HepG2 (cell line): ENCODE measurements around the gene MTR. TPM values are rescaled to one million over a fixed set of nuclear protein-coding genes. Genes with fewer than 3 reads are reported as not detected.

Experiments used
- BATF2 ChIP-seq: sonication (generic); formaldehyde crosslinking; IDR thresholded peaks from 2 replicates; pipeline ENCODE4 v1.8.0; 2022; ENCODE audit warnings: mild to moderate bottlenecking, missing genetic modification reagents, moderate library complexity
- ETV6 ChIP-seq: sonication (generic); formaldehyde crosslinking; conservative IDR thresholded peaks from 2 replicates; pipeline ENCODE4 v1.4.0; 2020; ENCODE audit warnings: missing genetic modification reagents
- FOSL1 ChIP-seq: sonication (generic); formaldehyde crosslinking; IDR thresholded peaks from 2 replicates; pipeline ENCODE4 v1.9.0; 2021; ENCODE audit warnings: missing genetic modification reagents, borderline replicate concordance
- FOSL2 ChIP-seq: sonication (generic); formaldehyde crosslinking; IDR thresholded peaks from 2 replicates; pipeline ENCODE4 v1.4.0; 2020; ENCODE audit warnings: missing genetic modification reagents
- FOXC1 ChIP-seq: sonication (generic); formaldehyde crosslinking; IDR thresholded peaks from 2 replicates; pipeline ENCODE4 v1.8.0; 2022; ENCODE audit warnings: mild to moderate bottlenecking, missing genetic modification reagents, borderline replicate concordance
- HNF4A ChIP-seq: sonication (generic); formaldehyde crosslinking; IDR thresholded peaks from 2 replicates; pipeline ENCODE4 v1.4.0; 2020; ENCODE audit warnings: missing genetic modification reagents
- KLF6 ChIP-seq: IDR thresholded peaks from 2 replicates; pipeline ENCODE4 v1.8.0; 2016; ENCODE audit warnings: missing biosample characterization, missing genetic modification reagents
- NCOR1 ChIP-seq: fragments of 200-600 bp; sonication (generic); IDR thresholded peaks from 2 replicates; pipeline ENCODE4 v1.7.0; 2017; ENCODE audit warnings: antibody characterized with exemption, low read length, borderline replicate concordance
- NFIB ChIP-seq: sonication (generic); formaldehyde crosslinking; IDR thresholded peaks from 2 replicates; pipeline ENCODE4 v1.9.0; 2021; ENCODE audit warnings: missing genetic modification reagents, mild to moderate bottlenecking, borderline replicate concordance
- PRMT3 ChIP-seq: sonication (generic); formaldehyde crosslinking; IDR thresholded peaks from 2 replicates; pipeline ENCODE4 v1.8.1; 2022; ENCODE audit warnings: low read depth, mild to moderate bottlenecking, moderate library complexity, missing genetic modification reagents, borderline replicate concordance
- SOX13 ChIP-seq, 3 experiments: fragments of 450-650 bp in 1 of 3; sonication (generic) in 1 of 3; formaldehyde crosslinking in 1 of 3; IDR thresholded peaks in 2 of 3; conservative IDR thresholded peaks in 1 of 3; 2 replicates each; pipeline versions ENCODE4 v1.5.0 to v1.6.1; 2016 to 2020; ENCODE audit warnings: antibody characterized with exemption in 1 of 3, mild to moderate bottlenecking in 1 of 3, missing compliant biosample characterization in 1 of 3, missing genetic modification reagents in 1 of 3, moderate library complexity in 1 of 3
- SRF ChIP-seq: IDR thresholded peaks from 2 replicates; pipeline ENCODE4 v1.6.1; 2011; ENCODE audit warnings: mild to moderate bottlenecking, low read depth, low read length, moderate library complexity
- THAP9 ChIP-seq: sonication (generic); formaldehyde crosslinking; IDR thresholded peaks from 2 replicates; pipeline ENCODE4; 2020; ENCODE audit warnings: missing genetic modification reagents, mild to moderate bottlenecking, borderline replicate concordance
- ZBTB20 ChIP-seq: sonication (generic); formaldehyde crosslinking; IDR thresholded peaks from 2 replicates; pipeline ENCODE4 v1.8.1; 2023; ENCODE audit warnings: missing genetic modification reagents, low read depth, mild to moderate bottlenecking, borderline replicate concordance
- ZBTB7B ChIP-seq: sonication (generic); formaldehyde crosslinking; IDR thresholded peaks from 2 replicates; pipeline ENCODE4 v1.4.0; 2020; ENCODE audit warnings: missing genetic modification reagents
- polyA plus RNA-seq, 8 experiments: library from polyadenylated mRNA; depleted of rRNA in 3 of 8; stranded (reverse) in 7 of 8; unstranded in 1 of 8; fragments of >200 nt; fragmentation: Illumina TruSeq in 4 of 8; extraction: Trizol in 4 of 8; gene quantifications; 2 replicates each; pipeline versions ENCODE4 v1.2.1 to v1.2.3, GENCODE V29; 2011 to 2016; ENCODE audit warnings: low read depth in 4 of 8, missing spikeins in 1 of 8, mixed read lengths in 1 of 8; ENCODE audit not compliant: insufficient read depth in 1 of 8
- total RNA-seq, 5 experiments: library from RNA; depleted of rRNA; stranded (reverse); fragments of >200 nt; fragmentation: Illumina TruSeq; extraction: Trizol; gene quantifications; 2 replicates each; pipeline ENCODE4 v1.2.3, GENCODE V29; 2016; ENCODE audit warnings: low read depth in 1 of 5
- TF ChIP-seq, protein P1 (sequence below): sonication (generic); formaldehyde crosslinking; IDR thresholded peaks from 2 replicates; pipeline ENCODE4 v1.4.0; 2020; ENCODE audit warnings: missing genetic modification reagents, low read depth, mild to moderate bottlenecking, borderline replicate concordance
- TF ChIP-seq, protein P2 (sequence below): sonication (generic); formaldehyde crosslinking; IDR thresholded peaks from 2 replicates; pipeline ENCODE4 v1.5.1; 2020; ENCODE audit warnings: mild to moderate bottlenecking, missing genetic modification reagents, borderline replicate concordance
- TF ChIP-seq, protein P3 (sequence below), 2 experiments: sonication (generic) in 1 of 2; formaldehyde crosslinking in 1 of 2; IDR thresholded peaks; 2 replicates each; pipeline versions ENCODE4 v1.5.1 to v1.6.1; 2011 to 2020; ENCODE audit warnings: borderline replicate concordance in 1 of 2, low read depth in 1 of 2, low read length in 1 of 2, mild to moderate bottlenecking in 1 of 2, missing genetic modification reagents in 1 of 2, moderate library complexity in 1 of 2

Gene MTR
- total and polyA plus RNA-seq, 2 of the 13 experiments (the other 11 are each of a cell fraction or from before 2014, with no cell fraction given): 16.3 to 36.1 TPM

- TF ChIP-seq, protein P1, sequence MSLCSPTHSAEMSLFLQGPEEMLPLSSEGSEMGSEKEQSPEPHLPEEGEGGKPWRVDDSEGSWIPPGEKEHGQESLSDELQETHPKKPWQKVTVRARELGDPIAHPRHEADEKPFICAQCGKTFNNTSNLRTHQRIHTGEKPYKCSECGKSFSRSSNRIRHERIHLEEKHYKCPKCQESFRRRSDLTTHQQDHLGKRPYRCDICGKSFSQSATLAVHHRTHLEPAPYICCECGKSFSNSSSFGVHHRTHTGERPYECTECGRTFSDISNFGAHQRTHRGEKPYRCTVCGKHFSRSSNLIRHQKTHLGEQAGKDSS (CRISPR knock-in tag): 0 out of 2 replicates have a peak, but pooled peaks have one; percentile 37
- TF ChIP-seq, protein P2, sequence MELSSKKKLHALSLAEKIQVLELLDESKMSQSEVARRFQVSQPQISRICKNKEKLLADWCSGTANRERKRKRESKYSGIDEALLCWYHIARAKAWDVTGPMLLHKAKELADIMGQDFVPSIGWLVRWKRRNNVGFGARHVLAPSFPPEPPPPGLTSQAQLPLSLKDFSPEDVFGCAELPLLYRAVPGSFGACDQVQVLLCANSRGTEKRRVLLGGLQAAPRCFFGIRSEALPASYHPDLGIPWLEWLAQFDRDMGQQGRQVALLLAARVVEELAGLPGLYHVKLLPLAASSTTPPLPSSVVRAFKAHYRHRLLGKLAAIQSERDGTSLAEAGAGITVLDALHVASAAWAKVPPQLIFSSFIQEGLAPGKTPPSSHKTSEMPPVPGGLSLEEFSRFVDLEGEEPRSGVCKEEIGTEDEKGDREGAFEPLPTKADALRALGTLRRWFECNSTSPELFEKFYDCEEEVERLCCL (CRISPR knock-in tag): no peak
- peak; percentile 44; the same call in 1 of the 2 replicates for TF ChIP-seq BATF2 (CRISPR knock-in tag)
- TF ChIP-seq ZBTB20 (CRISPR knock-in tag): peak; percentile 62; the same call in 1 of the 2 replicates
- TF ChIP-seq SOX13 (IDR thresholded peaks at IDR 0.05): no peak; the same call in 1 of the 2 replicates
- no peak; a peak in 1 of 4 replicates for TF ChIP-seq SOX13 (CRISPR knock-in tag; conservative IDR thresholded peaks at IDR 0.05 in 1 of 2, IDR thresholded peaks at IDR 0.05 in 1 of 2)
- TF ChIP-seq FOSL2 (CRISPR knock-in tag): no peak
- peak; percentile 9; the same call in 1 of the 2 replicates for TF ChIP-seq ZBTB7B (CRISPR knock-in tag)
- 0 out of 2 replicates have a peak, but pooled peaks have one; percentile 46 for TF ChIP-seq KLF6 (CRISPR knock-in tag)
- 0 out of 2 replicates have a peak, but pooled peaks have one; percentile 8 for TF ChIP-seq FOSL1 (CRISPR knock-in tag)
- 0 out of 2 replicates have a peak, but pooled peaks have one; percentile 84 for TF ChIP-seq NFIB (CRISPR knock-in tag)
- 0 out of 2 replicates have a peak, but pooled peaks have one; percentile 18 for TF ChIP-seq ETV6
- TF ChIP-seq THAP9 (CRISPR knock-in tag): peak; percentile 85
- TF ChIP-seq HNF4A (CRISPR knock-in tag): 0 out of 2 replicates have a peak, but pooled peaks have one; percentile 7
- TF ChIP-seq, protein P3, sequence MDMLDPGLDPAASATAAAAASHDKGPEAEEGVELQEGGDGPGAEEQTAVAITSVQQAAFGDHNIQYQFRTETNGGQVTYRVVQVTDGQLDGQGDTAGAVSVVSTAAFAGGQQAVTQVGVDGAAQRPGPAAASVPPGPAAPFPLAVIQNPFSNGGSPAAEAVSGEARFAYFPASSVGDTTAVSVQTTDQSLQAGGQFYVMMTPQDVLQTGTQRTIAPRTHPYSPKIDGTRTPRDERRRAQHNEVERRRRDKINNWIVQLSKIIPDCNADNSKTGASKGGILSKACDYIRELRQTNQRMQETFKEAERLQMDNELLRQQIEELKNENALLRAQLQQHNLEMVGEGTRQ (IDR thresholded peaks at IDR 0.05; ENCODE audit: low read depth, low read length): no peak
- TF ChIP-seq, protein P3 (CRISPR knock-in tag; IDR thresholded peaks at IDR 0.05; ENCODE audit: borderline replicate concordance): peak; percentile 49; the same call in 1 of the 2 replicates
- TF ChIP-seq FOXC1 (CRISPR knock-in tag): peak; percentile 97
- TF ChIP-seq SRF: peak; percentile 54; the same call in 1 of the 2 replicates
- no peak for TF ChIP-seq NCOR1
- TF ChIP-seq PRMT3 (CRISPR knock-in tag): peak; percentile 95
These were observed at the start of gene MTR (continued) for GRCh38 chr1:236795035-236795756.
